Spleen (tissue), 7 donors: Measurements from ENCODE around the gene PRKCG.

Source experiments
- POLR2A ChIP-seq, 3 donors: fragments of 450-650 bp; IDR thresholded peaks; one replicate each; pipeline ENCODE4 v1.5.1; 2017; ENCODE audit warnings: antibody characterized with exemption in 3 of 3, mild to moderate bottlenecking in 1 of 3
- POLR2AphosphoS5 ChIP-seq, 3 donors: sonication (generic); formaldehyde crosslinking; IDR thresholded peaks; one replicate each; pipeline ENCODE4 v1.5.1; 2017; ENCODE audit warnings: antibody characterized with exemption in 3 of 3
- TF ChIP-seq, protein P1 (sequence below), 11 experiments: fragments of 200-600 bp in 7 of 11; fragments of 450-650 bp in 4 of 11; sonication (generic) in 4 of 11; IDR thresholded peaks in 8 of 11; conservative IDR thresholded peaks in 3 of 11; 1 replicate in 7 of 11; 2 replicates in 4 of 11; pipeline versions ENCODE4 v1.4.0 to v1.8.0; 2016 to 2021; ENCODE audit warnings: antibody characterized with exemption in 11 of 11, inconsistent platforms in 4 of 11, mild to moderate bottlenecking in 1 of 11
- donor health status: DM: no; HTN: no; CAD: no; lungs with moderate emphysema.
- donor health status: DM: no; HTN: no; CAD: no.
- donor health status: DM: no; HTN: no; CAD: no.

DNA sequence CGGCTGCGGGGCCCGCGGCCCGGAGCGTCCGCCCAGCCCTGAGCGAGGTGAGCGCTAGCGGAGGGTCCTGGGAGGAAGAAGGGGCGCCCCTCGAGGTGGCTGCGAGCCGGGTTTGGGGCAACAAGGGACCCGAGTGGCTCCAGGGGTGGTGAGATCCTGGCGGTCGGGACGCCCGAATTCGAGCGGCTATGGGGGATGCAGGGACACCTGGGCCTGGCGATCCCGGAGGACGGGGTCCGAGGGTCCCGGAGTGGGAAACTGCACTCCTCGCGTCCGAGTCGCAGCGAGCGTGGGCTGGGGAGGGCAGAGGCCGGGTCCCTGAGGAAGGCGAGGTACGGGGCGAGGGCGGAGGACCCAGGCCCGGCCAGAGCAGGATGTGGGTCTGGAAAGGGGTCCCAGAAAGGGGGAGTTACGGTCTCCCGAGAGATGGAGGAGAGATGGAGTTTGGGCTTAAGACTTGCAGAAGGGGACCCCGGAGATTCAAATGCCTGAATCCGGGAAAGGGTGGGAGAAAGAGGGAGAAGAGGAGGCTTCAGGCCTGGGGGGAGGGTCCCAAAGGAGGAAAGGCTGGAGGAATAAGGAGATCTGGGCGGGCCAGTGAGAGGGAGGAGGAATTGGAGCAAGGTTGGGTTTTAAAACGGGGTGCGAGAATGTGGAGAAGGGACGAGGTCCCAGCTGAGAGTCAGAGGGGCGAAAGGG is 27.6 kb downstream of the PRKCG start:
- TF ChIP-seq, protein P1, sequence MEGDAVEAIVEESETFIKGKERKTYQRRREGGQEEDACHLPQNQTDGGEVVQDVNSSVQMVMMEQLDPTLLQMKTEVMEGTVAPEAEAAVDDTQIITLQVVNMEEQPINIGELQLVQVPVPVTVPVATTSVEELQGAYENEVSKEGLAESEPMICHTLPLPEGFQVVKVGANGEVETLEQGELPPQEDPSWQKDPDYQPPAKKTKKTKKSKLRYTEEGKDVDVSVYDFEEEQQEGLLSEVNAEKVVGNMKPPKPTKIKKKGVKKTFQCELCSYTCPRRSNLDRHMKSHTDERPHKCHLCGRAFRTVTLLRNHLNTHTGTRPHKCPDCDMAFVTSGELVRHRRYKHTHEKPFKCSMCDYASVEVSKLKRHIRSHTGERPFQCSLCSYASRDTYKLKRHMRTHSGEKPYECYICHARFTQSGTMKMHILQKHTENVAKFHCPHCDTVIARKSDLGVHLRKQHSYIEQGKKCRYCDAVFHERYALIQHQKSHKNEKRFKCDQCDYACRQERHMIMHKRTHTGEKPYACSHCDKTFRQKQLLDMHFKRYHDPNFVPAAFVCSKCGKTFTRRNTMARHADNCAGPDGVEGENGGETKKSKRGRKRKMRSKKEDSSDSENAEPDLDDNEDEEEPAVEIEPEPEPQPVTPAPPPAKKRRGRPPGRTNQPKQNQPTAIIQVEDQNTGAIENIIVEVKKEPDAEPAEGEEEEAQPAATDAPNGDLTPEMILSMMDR (IDR thresholded peaks at IDR 0.05 in 8 of 11, conservative IDR thresholded peaks at IDR 0.05 in 3 of 11), result no peak
- TF ChIP-seq POLR2AphosphoS5 (IDR thresholded peaks at IDR 0.05) (no peak), POLR2A (IDR thresholded peaks at IDR 0.05) (no peak)
